Measurements from ENCODE around the gene CLK2.

The CLK2 gene

GRCh38 chr1:155255243-155256007 lies 17.9 kb downstream of the CLK2 start, which contains the start of gene ENTREP3:
TSS of gene ENTREP3 (minus strand) at chr1:155255483. CDS start at chr1:155254877, 606 bp downstream.
- peak; percentile 9; the same call in 1 of the 2 replicates for TF ChIP-seq CTCF (conservative IDR thresholded peaks at IDR 0.05; ENCODE audit: low read depth, low read length)
- no peaks in the 10 kb centered on the region for H4K20me1 ChIP-seq (ENCODE audit: insufficient read depth)
- peaks cover 4% of the 10 kb centered on the region; the same call in 1 of the 2 replicates for H3K79me2 ChIP-seq (ENCODE audit: insufficient read depth, low read depth)
- H3K4me2 ChIP-seq, result peak within 1 kb of the TSS; percentile 91
- H2AFZ ChIP-seq (ENCODE audit: low read depth), result peak within 1 kb of the TSS; percentile 75
- peaks cover 3% of the 10 kb centered on the region; the same call in 1 of the 2 replicates for H3K36me3 ChIP-seq (ENCODE audit: insufficient read depth)
- H3K4me1 ChIP-seq (ENCODE audit: low read depth, poor library complexity, severe bottlenecking), result peaks cover 30% of the 10 kb centered on the region
- H3K4me3 ChIP-seq (IDR thresholded peaks at IDR 0.05; ENCODE audit: insufficient read depth, low read depth, low read length), result peak within 1 kb of the TSS; percentile 84
- no peaks in the 10 kb centered on the region for H3K27me3 ChIP-seq (ENCODE audit: insufficient read depth, low read depth)
- H3K9ac ChIP-seq, result peak within 1 kb of the TSS; percentile 64
- 0 out of 2 replicates have a peak within 1 kb of the TSS, but pooled peaks have one; percentile 2 for H3K27ac ChIP-seq

GRCh38 chr1:155254714-155255242 lies 18.5 kb downstream of the CLK2 start:
- Histone ChIP-seq H2AFZ (ENCODE audit: low read depth) (peak overlapping the region; percentile 75), H3K79me2 (ENCODE audit: insufficient read depth, low read depth) (no peaks in the 10 kb centered on the region), H3K4me3 (IDR thresholded peaks at IDR 0.05; ENCODE audit: insufficient read depth, low read depth, low read length) (peak overlapping the region; percentile 84), H3K4me1 (ENCODE audit: low read depth, poor library complexity, severe bottlenecking) (peaks cover 31% of the 10 kb centered on the region), H3K27me3 (ENCODE audit: insufficient read depth, low read depth) (no peaks in the 10 kb centered on the region), H4K20me1 (ENCODE audit: insufficient read depth) (no peaks in the 10 kb centered on the region), H3K4me2 (peak overlapping the region; percentile 91), H3K27ac (0 out of 2 replicates have a peak overlapping the region, but pooled peaks have one; percentile 2), H3K36me3 (ENCODE audit: insufficient read depth) (peaks cover 3% of the 10 kb centered on the region; the same call in 1 of the 2 replicates), H3K9ac (peak overlapping the region; percentile 64)
- peak; percentile 33; the same call in 1 of the 2 replicates for TF ChIP-seq CTCF (conservative IDR thresholded peaks at IDR 0.05; ENCODE audit: low read depth, low read length)

GRCh38 chr1:155254228-155254713 lies 19.0 kb downstream of the CLK2 start:
- Histone ChIP-seq H3K4me3 (IDR thresholded peaks at IDR 0.05; ENCODE audit: insufficient read depth, low read depth, low read length) (no peak overlapping the region), H4K20me1 (ENCODE audit: insufficient read depth) (no peaks in the 10 kb centered on the region), H3K36me3 (ENCODE audit: insufficient read depth) (peaks cover 3% of the 10 kb centered on the region; the same call in 1 of the 2 replicates), H3K27me3 (ENCODE audit: insufficient read depth, low read depth) (no peaks in the 10 kb centered on the region), H3K27ac (no peak overlapping the region), H3K79me2 (ENCODE audit: insufficient read depth, low read depth) (no peaks in the 10 kb centered on the region), H3K4me1 (ENCODE audit: low read depth, poor library complexity, severe bottlenecking) (peaks cover 31% of the 10 kb centered on the region), H3K9ac (no peak overlapping the region; the same call in 1 of the 2 replicates), H3K4me2 (peak overlapping the region; percentile 91), H2AFZ (ENCODE audit: low read depth) (peak overlapping the region; percentile 75; the same call in 1 of the 2 replicates)
- no peak for TF ChIP-seq CTCF (conservative IDR thresholded peaks at IDR 0.05; ENCODE audit: low read depth, low read length)

GRCh38 chr1:155253797-155254196 lies 19.5 kb downstream of the CLK2 start:
- Histone ChIP-seq H3K4me1 (ENCODE audit: low read depth, poor library complexity, severe bottlenecking) (peaks cover 31% of the 10 kb centered on the region), H3K27ac (no peak overlapping the region), H2AFZ (ENCODE audit: low read depth) (no peak overlapping the region), H3K4me2 (peak overlapping the region; percentile 91; the same call in 1 of the 2 replicates), H3K79me2 (ENCODE audit: insufficient read depth, low read depth) (no peaks in the 10 kb centered on the region), H3K4me3 (IDR thresholded peaks at IDR 0.05; ENCODE audit: insufficient read depth, low read depth, low read length) (no peak overlapping the region), H4K20me1 (ENCODE audit: insufficient read depth) (no peaks in the 10 kb centered on the region), H3K36me3 (ENCODE audit: insufficient read depth) (peaks cover 3% of the 10 kb centered on the region; the same call in 1 of the 2 replicates), H3K27me3 (ENCODE audit: insufficient read depth, low read depth) (no peaks in the 10 kb centered on the region), H3K9ac (no peak overlapping the region)
- no peak for TF ChIP-seq CTCF (conservative IDR thresholded peaks at IDR 0.05; ENCODE audit: low read depth, low read length)

All from KMS-11 (cell line).